Measurements from ENCODE around the gene MLKL.

MLKL gene

DNA sequence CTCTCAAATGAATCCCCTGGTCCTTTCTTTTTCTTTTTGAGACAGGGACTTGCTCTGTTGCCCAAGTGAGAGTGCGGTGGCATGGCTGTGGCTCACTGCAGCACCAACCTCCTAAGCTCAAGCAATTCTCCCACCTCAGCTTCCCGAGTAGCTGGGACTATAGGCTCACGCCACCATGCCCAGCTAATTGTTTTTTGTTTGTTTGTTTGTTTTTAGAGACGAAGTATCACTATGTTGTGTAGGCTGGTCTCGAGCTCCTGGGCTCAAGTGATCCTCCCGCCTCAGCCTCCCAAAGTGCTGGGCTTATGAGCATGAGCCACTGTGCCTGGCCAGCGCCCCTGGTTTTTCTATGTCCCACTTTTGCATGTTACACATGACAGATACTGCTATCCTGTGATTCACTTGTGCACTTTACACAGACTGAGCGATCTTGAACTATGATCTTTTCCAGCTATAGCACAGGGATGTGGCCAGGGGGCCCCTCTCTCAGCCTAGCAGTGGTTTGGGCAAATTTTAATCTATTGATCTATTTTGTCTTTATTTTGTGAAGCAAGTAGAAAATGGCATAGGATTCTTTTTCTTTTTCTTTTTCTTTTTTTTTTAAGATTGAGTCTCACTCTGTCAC is 31.3 kb upstream of the MLKL start:
- H3K4me3 ChIP-seq (ENCODE audit: low read depth, low read length), result no peak overlapping the region
- TF ChIP-seq, protein P1, sequence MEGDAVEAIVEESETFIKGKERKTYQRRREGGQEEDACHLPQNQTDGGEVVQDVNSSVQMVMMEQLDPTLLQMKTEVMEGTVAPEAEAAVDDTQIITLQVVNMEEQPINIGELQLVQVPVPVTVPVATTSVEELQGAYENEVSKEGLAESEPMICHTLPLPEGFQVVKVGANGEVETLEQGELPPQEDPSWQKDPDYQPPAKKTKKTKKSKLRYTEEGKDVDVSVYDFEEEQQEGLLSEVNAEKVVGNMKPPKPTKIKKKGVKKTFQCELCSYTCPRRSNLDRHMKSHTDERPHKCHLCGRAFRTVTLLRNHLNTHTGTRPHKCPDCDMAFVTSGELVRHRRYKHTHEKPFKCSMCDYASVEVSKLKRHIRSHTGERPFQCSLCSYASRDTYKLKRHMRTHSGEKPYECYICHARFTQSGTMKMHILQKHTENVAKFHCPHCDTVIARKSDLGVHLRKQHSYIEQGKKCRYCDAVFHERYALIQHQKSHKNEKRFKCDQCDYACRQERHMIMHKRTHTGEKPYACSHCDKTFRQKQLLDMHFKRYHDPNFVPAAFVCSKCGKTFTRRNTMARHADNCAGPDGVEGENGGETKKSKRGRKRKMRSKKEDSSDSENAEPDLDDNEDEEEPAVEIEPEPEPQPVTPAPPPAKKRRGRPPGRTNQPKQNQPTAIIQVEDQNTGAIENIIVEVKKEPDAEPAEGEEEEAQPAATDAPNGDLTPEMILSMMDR (IDR thresholded peaks at IDR 0.05; ENCODE audit: low read depth, low read length), result no peak

DNA sequence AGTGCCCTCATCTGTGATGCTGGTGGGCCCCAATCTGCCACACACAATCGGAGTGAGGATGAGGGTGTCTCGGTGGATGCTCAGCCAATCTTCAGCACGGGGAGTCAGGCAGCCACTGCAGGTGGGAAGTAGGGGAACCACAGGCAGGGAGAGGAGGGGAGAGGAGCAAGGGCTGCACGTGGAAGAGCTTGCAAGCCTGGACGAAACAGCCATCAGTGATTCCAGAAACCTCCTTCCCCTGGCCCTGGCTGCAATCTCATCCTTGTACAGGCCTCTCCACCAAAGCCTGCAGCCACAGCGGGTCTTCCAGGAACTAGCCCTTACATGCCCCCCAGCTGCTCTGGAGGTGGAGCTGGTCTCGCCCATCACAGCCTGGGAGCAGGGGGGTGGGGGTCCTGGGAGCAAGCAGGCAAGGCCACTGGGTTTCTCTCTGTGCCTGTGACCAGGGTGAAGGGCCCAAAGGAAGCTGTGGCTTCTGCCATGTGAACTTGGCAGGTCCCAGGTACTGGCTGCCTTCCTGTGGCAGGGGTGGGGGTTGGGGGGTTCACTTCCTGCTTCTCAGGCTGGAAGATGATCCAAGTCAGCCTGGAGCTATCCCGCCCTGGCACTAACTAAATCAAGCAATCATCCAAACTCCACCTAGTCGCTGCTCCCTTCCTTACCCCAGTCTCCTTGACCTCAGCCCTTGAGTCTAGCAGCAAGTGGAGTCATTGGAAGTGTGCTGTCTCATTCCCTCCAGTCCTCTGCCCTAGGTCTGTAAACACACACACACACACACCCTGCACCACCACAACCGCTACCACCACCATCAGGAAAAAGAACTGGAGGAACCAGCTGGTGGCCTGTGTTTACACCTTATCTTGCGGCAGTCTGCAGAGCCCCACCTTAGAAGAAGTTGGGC is 29.4 kb upstream of the MLKL start:
- TF ChIP-seq, protein P1 (IDR thresholded peaks at IDR 0.05; ENCODE audit: low read depth, low read length), result no peak
- no peak overlapping the region for H3K4me3 ChIP-seq (ENCODE audit: low read depth, low read length)

DNA sequence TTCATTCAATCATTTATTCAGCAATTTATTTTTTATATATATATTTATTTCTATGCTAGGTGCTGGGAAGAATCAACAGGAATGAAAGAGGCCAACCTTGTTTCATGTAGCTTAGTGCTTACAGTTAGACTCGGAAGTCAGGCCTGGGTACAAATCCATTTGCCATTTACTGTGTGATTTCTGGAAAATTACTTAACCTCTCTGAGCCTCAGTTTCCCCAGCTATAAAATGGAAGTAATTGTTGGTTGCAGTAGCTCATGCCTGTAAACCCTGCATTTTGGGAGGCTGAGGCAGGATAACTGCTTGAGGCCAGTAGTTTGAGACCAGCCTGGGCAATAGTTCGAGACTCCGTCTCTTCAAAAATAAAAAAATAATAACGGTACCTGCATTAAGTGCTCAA is 27.2 kb upstream of the MLKL start:
- no peak overlapping the region for H3K4me3 ChIP-seq (ENCODE audit: low read depth, low read length)
- TF ChIP-seq, protein P1 (IDR thresholded peaks at IDR 0.05; ENCODE audit: low read depth, low read length), result no peak

- TF ChIP-seq, protein P1 (IDR thresholded peaks at IDR 0.05; ENCODE audit: low read depth, low read length), result peak; percentile 48
- H3K4me3 ChIP-seq (ENCODE audit: low read depth, low read length), result no peak overlapping the region
Observed at GRCh38 chr16:74726716-74727115, 26.1 kb upstream of the MLKL start.

DNA sequence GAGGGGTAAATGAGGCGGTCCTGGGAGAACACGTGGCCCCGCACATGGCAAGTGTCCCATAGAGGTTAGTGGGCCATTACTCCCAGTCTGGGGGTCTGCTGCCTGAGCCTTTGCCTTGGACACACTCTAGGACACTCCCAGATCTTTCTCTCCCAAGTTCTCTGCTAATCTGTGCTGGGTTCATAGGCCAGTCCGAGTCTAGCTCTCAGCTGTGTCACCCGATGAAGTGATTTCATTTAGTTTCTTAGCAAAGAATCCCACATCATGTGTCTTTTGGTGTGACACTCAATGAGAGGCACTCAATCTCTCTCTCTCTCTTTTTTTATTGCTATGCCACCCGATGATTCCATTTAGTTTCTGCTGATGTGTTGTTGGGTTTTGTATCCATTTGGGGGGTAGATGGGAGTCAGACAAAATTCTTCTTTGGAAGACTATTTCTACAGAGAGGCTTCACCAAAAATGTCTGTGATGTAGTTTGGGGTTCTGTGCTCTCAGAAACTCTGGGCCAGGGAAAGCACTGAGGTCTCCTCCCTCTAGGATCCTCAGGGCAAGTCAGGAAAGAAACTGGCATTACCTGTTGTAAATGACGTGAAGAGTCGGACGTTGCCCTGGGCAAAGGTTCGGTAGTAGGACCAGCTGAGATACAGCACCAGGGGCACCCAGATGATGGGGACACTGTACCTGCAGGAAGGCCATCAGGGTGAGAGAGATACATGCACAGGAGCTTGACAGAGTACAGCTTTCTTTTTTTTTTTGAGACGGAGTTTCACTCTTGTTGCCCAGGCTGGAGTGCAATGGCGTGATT is 25.2 kb upstream of the MLKL start:
- no peak overlapping the region for H3K4me3 ChIP-seq (ENCODE audit: low read depth, low read length)
- TF ChIP-seq, protein P1 (IDR thresholded peaks at IDR 0.05; ENCODE audit: low read depth, low read length), result no peak

- TF ChIP-seq, protein P1 (IDR thresholded peaks at IDR 0.05; ENCODE audit: low read depth, low read length), result peak; percentile 40; the same call in 1 of the 2 replicates
- H3K4me3 ChIP-seq (ENCODE audit: low read depth, low read length), result no peak overlapping the region
Observed at GRCh38 chr16:74724820-74725549, 24.3 kb upstream of the MLKL start.

Measured in WI38 (cell line).